Hematopoietic multipotent progenitor cell treated with erythropoietin and hydrocortisone succinate and interleukin-3 and kit ligand, for 6 days (in vitro differentiated cells): ENCODE results near the gene IGF1R.

Experiments used
- DNase-seq: peaks from one replicate; pipeline ENCODE4 v3.0.0-alpha.2; 2015

Gene IGF1R

GRCh38 chr15:98896802-98897732 lies 248.7 kb downstream of the IGF1R start:
- no peak for DNase-seq

GRCh38 chr15:98898122-98898521 lies 249.8 kb downstream of the IGF1R start:
- DNase-seq, result no peak

GRCh38 chr15:98899272-98900021 lies 251.1 kb downstream of the IGF1R start:
- DNase-seq, result peak; percentile 51

GRCh38 chr15:98900356-98900755 lies 252.0 kb downstream of the IGF1R start:
- no peak for DNase-seq

GRCh38 chr15:98901434-98902072 lies 253.2 kb downstream of the IGF1R start:
- DNase-seq, result peak; percentile 23

- DNase-seq, result no peak
Observed at GRCh38 chr15:98902931-98903330, 254.6 kb downstream of the IGF1R start.

GRCh38 chr15:98903377-98904018 lies 255.2 kb downstream of the IGF1R start:
- no peak for DNase-seq

GRCh38 chr15:98904544-98904943 lies 256.2 kb downstream of the IGF1R start:
- DNase-seq, result peak; percentile 87

GRCh38 chr15:98905963-98906711 lies 257.8 kb downstream of the IGF1R start:
- DNase-seq, result no peak

- peak; percentile 10 for DNase-seq
Observed at GRCh38 chr15:98906712-98907083, 258.4 kb downstream of the IGF1R start.

GRCh38 chr15:98907927-98908471 lies 259.7 kb downstream of the IGF1R start:
- DNase-seq, result no peak

- DNase-seq, result no peak
Observed at GRCh38 chr15:98909968-98910885, 261.9 kb downstream of the IGF1R start.

- no peak for DNase-seq
Observed at GRCh38 chr15:98914626-98915025, 266.3 kb downstream of the IGF1R start.

- no peak for DNase-seq
Observed at GRCh38 chr15:98916826-98917225, 268.5 kb downstream of the IGF1R start.

GRCh38 chr15:98917417-98917816 lies 269.1 kb downstream of the IGF1R start:
- DNase-seq, result no peak

- peak; percentile 51 for DNase-seq
Observed at GRCh38 chr15:98920091-98920880, 271.9 kb downstream of the IGF1R start.

- DNase-seq, result no peak
Observed at GRCh38 chr15:98923171-98923570, 274.8 kb downstream of the IGF1R start.

- DNase-seq, result no peak
Observed at GRCh38 chr15:98923579-98923978, 275.2 kb downstream of the IGF1R start.

- no peak for DNase-seq
Observed at GRCh38 chr15:98924401-98925049, 276.2 kb downstream of the IGF1R start.
